Neural cell (in vitro differentiated cells): ENCODE results near the gene ZC3H12D. TPM values are rescaled to one million over a fixed set of nuclear protein-coding genes. Genes with fewer than 3 reads are reported as not detected.

Experiments used
- H2AFZ ChIP-seq: fragments of 200-600, 300-800 bp; sonication (generic), shearing (Covaris generic); 2 replicates; pipeline ENCODE4 v1.6.0; 2014; ENCODE audit warnings: low read depth, mild to moderate bottlenecking, antibody characterized with exemption, low read length, moderate library complexity
- H3F3A ChIP-seq: fragments of 200-600 bp; shearing (Covaris generic); 2 replicates; pipeline ENCODE4 v1.6.1; 2016; ENCODE audit warnings: mild to moderate bottlenecking, moderate library complexity, mixed read lengths, antibody characterized with exemption, low read length; ENCODE audit not compliant: insufficient read depth, poor library complexity, severe bottlenecking
- H3K27ac ChIP-seq: fragments of 200-600, 300-800 bp; sonication (generic), shearing (Covaris generic); 2 replicates; pipeline ENCODE4 v1.5.1; 2014; ENCODE audit warnings: mild to moderate bottlenecking, low read length, moderate library complexity
- H3K27me3 ChIP-seq: fragments of 300-800, 200-600 bp; sonication (generic), shearing (Covaris generic); 2 replicates; pipeline ENCODE4 v1.6.0; 2014; ENCODE audit warnings: mild to moderate bottlenecking, low read depth, low read length, moderate library complexity; ENCODE audit not compliant: insufficient read depth
- H3K36me3 ChIP-seq: fragments of 300-800, 200-600 bp; sonication (generic), shearing (Covaris generic); 2 replicates; pipeline ENCODE4 v1.5.1; 2014; ENCODE audit warnings: mild to moderate bottlenecking, antibody characterized with exemption, low read length, moderate library complexity; ENCODE audit not compliant: insufficient read depth
- H3K4me2 ChIP-seq: fragments of 300-800, 200-600 bp; sonication (generic), shearing (Covaris generic); 2 replicates; pipeline ENCODE4 v1.6.0; 2014; ENCODE audit warnings: mild to moderate bottlenecking, low read length
- H3K4me3 ChIP-seq: fragments of 300-800, 200-600 bp; sonication (generic), shearing (Covaris generic); 2 replicates; pipeline ENCODE4 v1.5.1; 2014; ENCODE audit warnings: mild to moderate bottlenecking, low read length, moderate library complexity
- H3K79me2 ChIP-seq: fragments of 200-600 bp; shearing (Covaris generic); replicated peaks from 2 replicates; pipeline ENCODE4 v1.6.0; 2014; ENCODE audit warnings: mild to moderate bottlenecking, low read length, moderate library complexity; ENCODE audit not compliant: insufficient read depth
- H3K9ac ChIP-seq: fragments of 300-800, 200-600 bp; sonication (generic), shearing (Covaris generic); 2 replicates; pipeline ENCODE4 v1.6.1; 2016; ENCODE audit warnings: mild to moderate bottlenecking, low read length, mixed read lengths
- H3K9me2 ChIP-seq: fragments of 200-600 bp; shearing (Covaris generic); 2 replicates; pipeline ENCODE4 v1.6.1; 2016; ENCODE audit warnings: mild to moderate bottlenecking, low read length, mixed read lengths; ENCODE audit not compliant: insufficient read depth
- H3K9me3 ChIP-seq: fragments of 200-600, 300-800 bp; sonication (generic), shearing (Covaris generic); 2 replicates; pipeline ENCODE4 v1.6.1; 2016; ENCODE audit warnings: mild to moderate bottlenecking, mixed run types, low read length, moderate library complexity, mixed read lengths
- H4K20me1 ChIP-seq: fragments of 200-600 bp; shearing (Covaris generic); 2 replicates; pipeline ENCODE4 v1.6.1; 2016; ENCODE audit warnings: mild to moderate bottlenecking, mixed run types; ENCODE audit not compliant: insufficient read depth
- CTCF ChIP-seq: fragments of 450-650 bp; IDR thresholded peaks from 2 replicates; pipeline ENCODE4 v1.5.1; 2014; ENCODE audit warnings: antibody characterized with exemption, mild to moderate bottlenecking, moderate library complexity; ENCODE audit not compliant: poor library complexity, severe bottlenecking
- EP300 ChIP-seq: fragments of 450-650 bp; conservative IDR thresholded peaks from 2 replicates; pipeline ENCODE4 v1.6.1; 2014; ENCODE audit warnings: antibody characterized with exemption, mild to moderate bottlenecking, moderate library complexity; ENCODE audit not compliant: poor library complexity, severe bottlenecking
- EZH2 ChIP-seq: fragments of 200-600, 300-800 bp; shearing (Covaris generic), sonication (generic); IDR thresholded peaks from 2 replicates; pipeline ENCODE4 v1.6.1; 2014; ENCODE audit warnings: antibody characterized with exemption, low read length, borderline replicate concordance, mild to moderate bottlenecking; ENCODE audit not compliant: insufficient read depth, poor library complexity, severe bottlenecking
- MXI1 ChIP-seq: fragments of 450-650 bp; conservative IDR thresholded peaks from 2 replicates; pipeline ENCODE4 v1.6.1; 2014; ENCODE audit warnings: antibody characterized with exemption, mild to moderate bottlenecking; ENCODE audit not compliant: poor library complexity, severe bottlenecking
- POLR2AphosphoS5 ChIP-seq: IDR thresholded peaks from 2 replicates; pipeline ENCODE4 v1.6.1; 2012
- RAD21 ChIP-seq: fragments of 450-650 bp; conservative IDR thresholded peaks from 2 replicates; pipeline ENCODE4 v1.6.1; 2014; ENCODE audit warnings: antibody characterized with exemption, mild to moderate bottlenecking, moderate library complexity
- SMC3 ChIP-seq: fragments of 450-650 bp; conservative IDR thresholded peaks from 2 replicates; pipeline ENCODE4 v1.6.1; 2014; ENCODE audit warnings: antibody characterized with exemption, mild to moderate bottlenecking, moderate library complexity; ENCODE audit not compliant: poor library complexity
- TAF1 ChIP-seq: IDR thresholded peaks from 2 replicates; pipeline ENCODE4 v1.6.1; 2012; ENCODE audit warnings: low read depth
- polyA plus RNA-seq: library from polyadenylated mRNA; depleted of rRNA; stranded (reverse); fragments of >200 nt; gene quantifications from 2 replicates; pipeline ENCODE4 v1.2.3, GENCODE V29; 2014
- TF ChIP-seq, protein P1 (sequence below): IDR thresholded peaks from 2 replicates; pipeline ENCODE4 v1.6.1; 2012; ENCODE audit warnings: borderline replicate concordance

ZC3H12D gene
- polyA plus RNA-seq, 1 donor from 2014 or later, result 1.0 TPM

DNA sequence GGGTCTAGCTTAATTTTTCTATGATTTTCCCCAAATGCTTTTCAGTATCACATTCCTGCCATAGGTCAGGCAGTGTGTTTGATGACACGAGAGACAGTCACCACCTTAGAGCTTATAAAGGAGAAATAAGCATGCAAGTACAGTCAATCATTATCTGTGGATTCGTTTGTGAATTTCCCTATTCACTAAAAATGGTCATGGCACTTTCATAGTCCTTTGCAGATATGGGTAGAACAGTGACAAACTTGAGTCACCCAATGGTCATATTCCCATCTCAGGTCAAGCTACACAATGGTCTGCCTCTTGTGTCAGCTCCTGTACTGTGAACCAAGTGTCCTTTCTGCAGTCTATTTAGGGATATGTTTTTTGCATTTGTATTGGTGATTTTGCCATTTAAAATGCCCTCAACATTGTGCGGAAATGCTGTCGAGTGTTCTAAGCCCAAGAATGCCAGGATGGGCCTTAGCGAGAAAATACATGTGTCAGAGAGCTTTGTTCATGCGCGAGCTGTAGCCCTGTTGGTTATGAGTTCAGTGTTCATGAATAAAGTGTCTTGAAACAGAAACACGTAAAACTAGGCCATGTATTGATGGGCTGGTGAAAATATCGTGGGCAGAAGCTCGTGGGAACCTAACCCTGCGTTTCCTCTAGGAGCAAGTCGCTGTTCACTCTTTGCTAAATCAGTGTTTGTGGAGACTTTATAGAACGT, 65.0 kb downstream of the ZC3H12D start:
- Histone ChIP-seq H3K79me2 (no peaks in the 10 kb centered on the region), H3K9ac (no peak overlapping the region), H2AFZ (no peak overlapping the region), H3K9me2 (no peaks in the 10 kb centered on the region), H3K27ac (no peak overlapping the region), H3K36me3 (no peaks in the 10 kb centered on the region), H3K27me3 (no peaks in the 10 kb centered on the region), H3K9me3 (no peaks in the 10 kb centered on the region), H3K4me3 (no peak overlapping the region), H3F3A (no peaks in the 10 kb centered on the region), H3K4me2 (no peak overlapping the region), H4K20me1 (no peaks in the 10 kb centered on the region)
- TF ChIP-seq SMC3, result no peak
- TF ChIP-seq, protein P1, sequence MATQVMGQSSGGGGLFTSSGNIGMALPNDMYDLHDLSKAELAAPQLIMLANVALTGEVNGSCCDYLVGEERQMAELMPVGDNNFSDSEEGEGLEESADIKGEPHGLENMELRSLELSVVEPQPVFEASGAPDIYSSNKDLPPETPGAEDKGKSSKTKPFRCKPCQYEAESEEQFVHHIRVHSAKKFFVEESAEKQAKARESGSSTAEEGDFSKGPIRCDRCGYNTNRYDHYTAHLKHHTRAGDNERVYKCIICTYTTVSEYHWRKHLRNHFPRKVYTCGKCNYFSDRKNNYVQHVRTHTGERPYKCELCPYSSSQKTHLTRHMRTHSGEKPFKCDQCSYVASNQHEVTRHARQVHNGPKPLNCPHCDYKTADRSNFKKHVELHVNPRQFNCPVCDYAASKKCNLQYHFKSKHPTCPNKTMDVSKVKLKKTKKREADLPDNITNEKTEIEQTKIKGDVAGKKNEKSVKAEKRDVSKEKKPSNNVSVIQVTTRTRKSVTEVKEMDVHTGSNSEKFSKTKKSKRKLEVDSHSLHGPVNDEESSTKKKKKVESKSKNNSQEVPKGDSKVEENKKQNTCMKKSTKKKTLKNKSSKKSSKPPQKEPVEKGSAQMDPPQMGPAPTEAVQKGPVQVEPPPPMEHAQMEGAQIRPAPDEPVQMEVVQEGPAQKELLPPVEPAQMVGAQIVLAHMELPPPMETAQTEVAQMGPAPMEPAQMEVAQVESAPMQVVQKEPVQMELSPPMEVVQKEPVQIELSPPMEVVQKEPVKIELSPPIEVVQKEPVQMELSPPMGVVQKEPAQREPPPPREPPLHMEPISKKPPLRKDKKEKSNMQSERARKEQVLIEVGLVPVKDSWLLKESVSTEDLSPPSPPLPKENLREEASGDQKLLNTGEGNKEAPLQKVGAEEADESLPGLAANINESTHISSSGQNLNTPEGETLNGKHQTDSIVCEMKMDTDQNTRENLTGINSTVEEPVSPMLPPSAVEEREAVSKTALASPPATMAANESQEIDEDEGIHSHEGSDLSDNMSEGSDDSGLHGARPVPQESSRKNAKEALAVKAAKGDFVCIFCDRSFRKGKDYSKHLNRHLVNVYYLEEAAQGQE, result no peak
- TF ChIP-seq TAF1, result no peak
- no peak for TF ChIP-seq POLR2AphosphoS5

DNA sequence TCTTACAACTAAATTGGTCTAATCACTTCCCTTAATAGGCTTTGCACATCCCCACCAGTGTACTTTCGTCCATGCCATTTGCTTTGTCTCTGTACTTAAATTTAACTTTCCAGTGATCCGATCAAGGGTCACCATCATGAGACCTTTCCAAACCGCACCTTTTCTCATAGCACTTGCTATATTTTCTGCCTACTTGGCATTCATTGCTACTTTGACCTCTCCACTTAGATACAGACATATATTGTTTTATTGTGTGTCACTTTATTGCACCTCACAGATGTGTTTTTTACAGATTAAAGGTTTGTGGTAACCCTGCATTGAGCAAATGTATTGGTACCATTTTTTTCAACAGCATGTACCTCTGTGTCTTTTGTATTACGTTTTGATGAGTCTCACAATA, 70.0 kb downstream of the ZC3H12D start:
- no peaks in the 10 kb centered on the region for H3K9me3 ChIP-seq
- no peaks in the 10 kb centered on the region for H3K9me2 ChIP-seq
- H3K79me2 ChIP-seq, result no peaks in the 10 kb centered on the region
- H3K4me3 ChIP-seq, result no peak overlapping the region
- H4K20me1 ChIP-seq, result no peaks in the 10 kb centered on the region
- H3K27me3 ChIP-seq, result no peaks in the 10 kb centered on the region
- no peaks in the 10 kb centered on the region for H3F3A ChIP-seq
- H3K4me2 ChIP-seq, result no peak overlapping the region
- peaks cover under 1% of the 10 kb centered on the region for H3K36me3 ChIP-seq
- H3K27ac ChIP-seq, result no peak overlapping the region
- no peak for TF ChIP-seq RAD21
- no peak for TF ChIP-seq EZH2
- TF ChIP-seq MXI1, result no peak
- no peak for TF ChIP-seq EP300
- TF ChIP-seq TAF1, result no peak
- no peak for TF ChIP-seq SMC3
- no peak for TF ChIP-seq POLR2AphosphoS5
- TF ChIP-seq, protein P1, result no peak
- no peak for TF ChIP-seq CTCF
- H2AFZ ChIP-seq, result no peak overlapping the region
- H3K9ac ChIP-seq, result no peak overlapping the region
